MM.1S (cell line): Measurements from ENCODE around the gene HECTD2.

Experiments used
- CTCF ChIP-seq: fragments of 300-600 bp; sonication (generic); IDR thresholded peaks from 2 replicates; pipeline ENCODE4 v1.5.1; 2016; ENCODE audit warnings: antibody characterized with exemption, low read length, mixed read lengths
- EZH2 ChIP-seq: fragments of 300-600 bp; sonication (generic); optimal IDR thresholded peaks from 2 replicates; pipeline ENCODE3; 2017; ENCODE audit warnings: low read depth, mild to moderate bottlenecking, antibody characterized with exemption, low read length, mixed read lengths
- EZH2phosphoT487 ChIP-seq: fragments of 300-600 bp; sonication (generic); IDR thresholded peaks from 2 replicates; pipeline ENCODE4 v1.6.1; 2018; ENCODE audit warnings: antibody characterized with exemption, low read length

- TF ChIP-seq EZH2phosphoT487 (no peak), EZH2 (no peak), CTCF (no peak)
Observed at GRCh38 chr10:91540733-91541132, 130.6 kb downstream of the HECTD2 start.
